WTC11 (cell line): Measurements from ENCODE around the gene PLXND1. TPM values are rescaled to one million over a fixed set of nuclear protein-coding genes. Genes with fewer than 3 reads are reported as not detected.
A peak's percentile ranks its signal among the peaks of the same experiment; 100 is the strongest.

ENCODE experiments used
- ATAC-seq: fragments of 200-7000 bp; cut with Tn5 transposase; 2 replicates; pipeline ENCODE4 v1.10.0; 2021; ENCODE audit warnings: mild to moderate bottlenecking, moderate library complexity
- CTCF ChIA-PET: fragments of 300-600 bp; sonication (Branson Sonifier 250); formaldehyde crosslinking; loops from one replicate; lab custom pipeline; 2021; ENCODE audit warnings: antibody characterized with exemption; lab: Charles Lee
- POLR2A ChIA-PET: fragments of 350-600 bp; sonication (Branson Sonifier 250); formaldehyde crosslinking; loops from one replicate; lab custom pipeline; 2021; ENCODE audit warnings: antibody characterized with exemption; lab: Charles Lee
- DNase-seq: peaks from one replicate; pipeline ENCODE4 v3.0.0; 2021; ENCODE audit warnings: low spot score
- H3K27ac Mint-ChIP-seq: 2 replicates; pipeline ENCODE4 v1.8.0; 2021; ENCODE audit warnings: mixed read lengths
- H3K27me3 Mint-ChIP-seq: 2 replicates; pipeline ENCODE4 v1.8.0; 2021; ENCODE audit warnings: low read depth, mild to moderate bottlenecking, moderate library complexity, mixed read lengths
- H3K36me3 Mint-ChIP-seq: 2 replicates; pipeline ENCODE4 v1.8.0; 2021; ENCODE audit warnings: mixed read lengths
- H3K4me1 Mint-ChIP-seq: 2 replicates; pipeline ENCODE4 v1.8.0; 2022; ENCODE audit warnings: mixed read lengths
- H3K4me3 Mint-ChIP-seq: 2 replicates; pipeline ENCODE4 v1.8.0; 2021; ENCODE audit warnings: mild to moderate bottlenecking, moderate library complexity, mixed read lengths
- H3K9me3 Mint-ChIP-seq: 2 replicates; pipeline ENCODE4 v1.8.0; 2021; ENCODE audit warnings: mixed read lengths
- CDX4 ChIP-seq: fragments of 250-450 bp; sonication (Bioruptor Pico); IDR thresholded peaks from 2 replicates; pipeline ENCODE4 v1.9.0; 2021; ENCODE audit warnings: moderate library complexity, mild to moderate bottlenecking, inconsistent platforms, borderline replicate concordance
- ETV6 ChIP-seq: sonication (generic); formaldehyde crosslinking; IDR thresholded peaks from 2 replicates; pipeline ENCODE4 v1.8.1; 2022; ENCODE audit warnings: mild to moderate bottlenecking, missing genetic modification reagents
- GTF2I ChIP-seq: fragments of 250-450 bp; sonication (Bioruptor Pico); conservative IDR thresholded peaks from 2 replicates; pipeline ENCODE4 v1.4.0; 2021; ENCODE audit warnings: mild to moderate bottlenecking
- MYBL2 ChIP-seq: sonication (generic); formaldehyde crosslinking; IDR thresholded peaks from 2 replicates; pipeline ENCODE4 v1.8.1; 2023; ENCODE audit warnings: mild to moderate bottlenecking, moderate library complexity, missing genetic modification reagents
- NR1H2 ChIP-seq: sonication (generic); formaldehyde crosslinking; IDR thresholded peaks from 2 replicates; pipeline ENCODE4 v1.9.0; 2021; ENCODE audit warnings: mild to moderate bottlenecking, moderate library complexity, missing genetic modification reagents
- NR2C2 ChIP-seq: sonication (generic); formaldehyde crosslinking; IDR thresholded peaks from 2 replicates; pipeline ENCODE4 v1.8.0; 2022; ENCODE audit warnings: mild to moderate bottlenecking, missing genetic modification reagents
- OVOL2 ChIP-seq: fragments of 250-450 bp; sonication (Bioruptor Pico); IDR thresholded peaks from 2 replicates; pipeline ENCODE4 v1.9.0; 2021; ENCODE audit warnings: mild to moderate bottlenecking, borderline replicate concordance
- RELA ChIP-seq: sonication (generic); formaldehyde crosslinking; IDR thresholded peaks from 2 replicates; pipeline ENCODE4 v1.8.1; 2022; ENCODE audit warnings: missing genetic modification reagents, mild to moderate bottlenecking, borderline replicate concordance
- ZNF219 ChIP-seq: sonication (generic); formaldehyde crosslinking; IDR thresholded peaks from 2 replicates; pipeline ENCODE4 v1.8.0; 2023; ENCODE audit warnings: missing genetic modification reagents, mild to moderate bottlenecking, borderline replicate concordance
- ZNF317 ChIP-seq: sonication (generic); formaldehyde crosslinking; IDR thresholded peaks from 2 replicates; pipeline ENCODE4 v1.8.1; 2023; ENCODE audit warnings: low read depth, mild to moderate bottlenecking, moderate library complexity, missing genetic modification reagents, borderline replicate concordance
- ZNF423 ChIP-seq: fragments of 250-450 bp; sonication (Bioruptor Pico); IDR thresholded peaks from 2 replicates; pipeline ENCODE4 v2.1.2; 2022; ENCODE audit warnings: mild to moderate bottlenecking, moderate library complexity
- ZSCAN18 ChIP-seq: fragments of 250-450 bp; sonication (Bioruptor Pico); IDR thresholded peaks from 2 replicates; pipeline ENCODE4 v2.1.2; 2022; ENCODE audit warnings: mild to moderate bottlenecking, moderate library complexity
- total RNA-seq: library from RNA; stranded (reverse); gene quantifications from 3 replicates; pipeline ENCODE4 v1.2.3, GENCODE V29; 2021
- TF ChIP-seq, protein P1 (sequence below): sonication (generic); formaldehyde crosslinking; conservative IDR thresholded peaks from 2 replicates; pipeline ENCODE4 v1.8.1; 2023; ENCODE audit warnings: mild to moderate bottlenecking, low read depth, missing genetic modification reagents, moderate library complexity
- TF ChIP-seq, protein P2 (sequence below): sonication (generic); formaldehyde crosslinking; IDR thresholded peaks from 2 replicates; pipeline ENCODE4 v1.8.1; 2023; ENCODE audit warnings: mild to moderate bottlenecking, moderate library complexity, missing genetic modification reagents

Gene PLXND1
- total RNA-seq, 1 experiment from 2014 or later: 56.7 TPM

- ChIA-PET CTCF (interaction anchor here (0.7 to 3.9 kb wide), 12 partner anchors 10 to 349 kb away, joined by 3 to 35 read pairs (median 4); partner anchors contain the start of gene RHO), POLR2A (interaction anchor here (0.5 to 1.0 kb wide), 3 partner anchors 29 to 168 kb away, joined by 3 read pairs; no protein-coding TSS in a partner anchor)
- H3K9me3 Mint-ChIP-seq: no peaks in the 10 kb centered on the region
- no peaks in the 10 kb centered on the region for H3K27me3 Mint-ChIP-seq
- TF ChIP-seq RELA (CRISPR knock-in tag) (no peak), OVOL2 (no peak), NR1H2 (CRISPR knock-in tag) (no peak), GTF2I (CRISPR knock-in tag) (no peak), ZNF317 (CRISPR knock-in tag) (no peak), ETV6 (CRISPR knock-in tag) (0 out of 2 replicates have a peak, but pooled peaks have one; percentile 50), ZNF423 (CRISPR knock-in tag) (peak; percentile 48), ZSCAN18 (CRISPR knock-in tag) (no peak)
- peak overlapping the region; percentile 87 for H3K27ac Mint-ChIP-seq
- peak overlapping the region; percentile 50 for H3K4me3 Mint-ChIP-seq
- DNase-seq (no peak), ATAC-seq (peak; percentile 10)
- H3K36me3 Mint-ChIP-seq: no peaks in the 10 kb centered on the region
- H3K4me1 Mint-ChIP-seq: peaks cover 75% of the 10 kb centered on the region
Measured at GRCh38 chr3:129593595-129594339, 12.7 kb downstream of the PLXND1 start.

GRCh38 chr3:129593230-129593594 is 13.3 kb downstream of the PLXND1 start:
- Mint-ChIP-seq H3K27ac (peak overlapping the region; percentile 58), H3K27me3 (no peaks in the 10 kb centered on the region), H3K36me3 (no peaks in the 10 kb centered on the region), H3K4me3 (peak overlapping the region; percentile 29), H3K9me3 (no peaks in the 10 kb centered on the region), H3K4me1 (peaks cover 69% of the 10 kb centered on the region)
- ATAC-seq (no peak), DNase-seq (no peak)
- TF ChIP-seq, protein P1, sequence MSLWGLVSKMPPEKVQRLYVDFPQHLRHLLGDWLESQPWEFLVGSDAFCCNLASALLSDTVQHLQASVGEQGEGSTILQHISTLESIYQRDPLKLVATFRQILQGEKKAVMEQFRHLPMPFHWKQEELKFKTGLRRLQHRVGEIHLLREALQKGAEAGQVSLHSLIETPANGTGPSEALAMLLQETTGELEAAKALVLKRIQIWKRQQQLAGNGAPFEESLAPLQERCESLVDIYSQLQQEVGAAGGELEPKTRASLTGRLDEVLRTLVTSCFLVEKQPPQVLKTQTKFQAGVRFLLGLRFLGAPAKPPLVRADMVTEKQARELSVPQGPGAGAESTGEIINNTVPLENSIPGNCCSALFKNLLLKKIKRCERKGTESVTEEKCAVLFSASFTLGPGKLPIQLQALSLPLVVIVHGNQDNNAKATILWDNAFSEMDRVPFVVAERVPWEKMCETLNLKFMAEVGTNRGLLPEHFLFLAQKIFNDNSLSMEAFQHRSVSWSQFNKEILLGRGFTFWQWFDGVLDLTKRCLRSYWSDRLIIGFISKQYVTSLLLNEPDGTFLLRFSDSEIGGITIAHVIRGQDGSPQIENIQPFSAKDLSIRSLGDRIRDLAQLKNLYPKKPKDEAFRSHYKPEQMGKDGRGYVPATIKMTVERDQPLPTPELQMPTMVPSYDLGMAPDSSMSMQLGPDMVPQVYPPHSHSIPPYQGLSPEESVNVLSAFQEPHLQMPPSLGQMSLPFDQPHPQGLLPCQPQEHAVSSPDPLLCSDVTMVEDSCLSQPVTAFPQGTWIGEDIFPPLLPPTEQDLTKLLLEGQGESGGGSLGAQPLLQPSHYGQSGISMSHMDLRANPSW (CRISPR knock-in tag): no peak
- TF ChIP-seq MYBL2 (CRISPR knock-in tag) (0 out of 2 replicates have a peak, but pooled peaks have one; percentile 24), ZNF219 (CRISPR knock-in tag) (no peak), NR2C2 (no peak), CDX4 (no peak)
- TF ChIP-seq, protein P2, sequence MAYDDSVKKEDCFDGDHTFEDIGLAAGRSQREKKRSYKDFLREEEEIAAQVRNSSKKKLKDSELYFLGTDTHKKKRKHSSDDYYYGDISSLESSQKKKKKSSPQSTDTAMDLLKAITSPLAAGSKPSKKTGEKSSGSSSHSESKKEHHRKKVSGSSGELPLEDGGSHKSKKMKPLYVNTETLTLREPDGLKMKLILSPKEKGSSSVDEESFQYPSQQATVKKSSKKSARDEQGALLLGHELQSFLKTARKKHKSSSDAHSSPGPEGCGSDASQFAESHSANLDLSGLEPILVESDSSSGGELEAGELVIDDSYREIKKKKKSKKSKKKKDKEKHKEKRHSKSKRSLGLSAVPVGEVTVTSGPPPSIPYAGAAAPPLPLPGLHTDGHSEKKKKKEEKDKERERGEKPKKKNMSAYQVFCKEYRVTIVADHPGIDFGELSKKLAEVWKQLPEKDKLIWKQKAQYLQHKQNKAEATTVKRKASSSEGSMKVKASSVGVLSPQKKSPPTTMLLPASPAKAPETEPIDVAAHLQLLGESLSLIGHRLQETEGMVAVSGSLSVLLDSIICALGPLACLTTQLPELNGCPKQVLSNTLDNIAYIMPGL (CRISPR knock-in tag): no peak
- POLR2A ChIA-PET: interaction anchor here (0.5 to 1.0 kb wide), 4 partner anchors 30 to 168 kb away, joined by 3 read pairs; partner anchors contain the start of gene IFT122
- CTCF ChIA-PET: interaction anchor here (0.7 to 3.9 kb wide), 10 partner anchors 12 to 349 kb away, joined by 3 to 35 read pairs (median 6); partner anchors contain the start of gene RHO
